Mesenteric fat pad (tissue), 1 donor: ENCODE results near the gene HOXA3. TPM values are rescaled to one million over a fixed set of nuclear protein-coding genes. Genes with fewer than 3 reads are reported as not detected.

Experiments
- DNase-seq: peaks from one replicate; pipeline ENCODE4 v3.0.0-alpha.2; 2020; ENCODE audit warnings: low spot score
- total RNA-seq: library from RNA; stranded (reverse); fragmentation: NEBNext Ultra II Directional; extraction: Animal tissue kit (Norgen Biotek cat#: 25700); gene quantifications from one replicate; pipeline ENCODE4 v1.2.1, GENCODE V29; 2021
- donor health status: DM: yes; HTN: yes; CAD: no.

The HOXA3 gene
- total RNA-seq, 1 donor from 2014 or later: 5.8 TPM

DNA sequence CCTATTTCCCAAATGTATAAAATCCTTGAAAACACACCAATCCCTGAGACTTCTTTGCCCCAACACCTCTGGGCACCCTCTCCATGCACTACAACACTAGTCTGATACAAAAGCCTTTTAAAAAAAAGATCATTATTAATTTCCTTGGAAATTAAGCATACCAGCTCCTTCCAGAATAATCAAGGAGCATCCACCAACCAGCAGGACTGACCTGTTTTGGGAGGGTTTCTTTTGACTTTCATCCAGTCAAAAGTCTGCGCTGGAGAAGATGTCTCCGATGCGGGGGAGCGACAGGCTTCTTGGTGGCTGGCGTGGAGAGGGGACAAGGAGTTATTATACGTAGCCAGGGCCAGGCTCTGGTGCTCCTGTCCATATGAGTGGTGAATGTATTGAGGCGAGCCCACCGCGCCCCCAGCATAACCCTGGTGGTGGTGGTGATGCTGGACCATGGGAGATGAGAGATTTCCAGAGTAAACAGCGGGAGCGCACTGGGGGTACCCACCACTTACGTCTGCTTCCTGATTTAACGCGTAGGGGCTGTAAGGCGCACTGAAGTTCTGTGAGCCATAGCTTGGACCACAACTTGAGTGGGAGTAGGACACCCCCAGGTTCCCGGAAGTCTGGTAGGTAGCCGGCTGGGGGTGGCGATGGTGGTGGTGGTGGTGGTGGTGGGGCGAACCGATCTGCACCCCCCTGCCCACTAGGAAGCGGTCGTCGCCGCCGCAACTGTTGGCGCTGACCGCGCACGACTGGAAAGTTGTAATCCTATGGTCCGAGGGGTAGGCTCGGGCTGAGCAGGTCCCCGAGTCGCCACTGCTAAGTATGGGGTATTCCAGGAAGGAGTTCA is 57.1 kb downstream of the HOXA3 start:
- no peak for DNase-seq

- no peak for DNase-seq
These were observed 57.9 kb downstream of the HOXA3 start for GRCh38 chr7:27094304-27095049.

GRCh38 chr7:27093184-27093895 is 59.0 kb downstream of the HOXA3 start:
- DNase-seq: no peak

DNA sequence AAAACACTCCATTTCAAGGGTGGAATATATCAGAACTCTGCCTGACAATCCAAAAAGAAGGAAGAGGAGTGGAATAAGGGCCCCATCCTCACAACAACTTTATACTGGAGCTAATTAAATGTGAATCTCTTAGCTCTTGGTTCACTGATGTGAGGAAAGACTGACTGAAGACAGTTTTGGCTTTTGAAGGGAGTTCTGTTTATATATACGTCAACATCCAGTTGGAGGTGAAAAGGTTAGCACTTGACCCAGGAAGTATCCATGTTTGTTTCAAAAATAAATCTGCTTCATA is 59.6 kb downstream of the HOXA3 start:
- no peak for DNase-seq

- DNase-seq: no peak
These were observed 60.2 kb downstream of the HOXA3 start for GRCh38 chr7:27091941-27092818.

- no peak for DNase-seq
These were observed 61.3 kb downstream of the HOXA3 start for GRCh38 chr7:27091105-27091504.

DNA sequence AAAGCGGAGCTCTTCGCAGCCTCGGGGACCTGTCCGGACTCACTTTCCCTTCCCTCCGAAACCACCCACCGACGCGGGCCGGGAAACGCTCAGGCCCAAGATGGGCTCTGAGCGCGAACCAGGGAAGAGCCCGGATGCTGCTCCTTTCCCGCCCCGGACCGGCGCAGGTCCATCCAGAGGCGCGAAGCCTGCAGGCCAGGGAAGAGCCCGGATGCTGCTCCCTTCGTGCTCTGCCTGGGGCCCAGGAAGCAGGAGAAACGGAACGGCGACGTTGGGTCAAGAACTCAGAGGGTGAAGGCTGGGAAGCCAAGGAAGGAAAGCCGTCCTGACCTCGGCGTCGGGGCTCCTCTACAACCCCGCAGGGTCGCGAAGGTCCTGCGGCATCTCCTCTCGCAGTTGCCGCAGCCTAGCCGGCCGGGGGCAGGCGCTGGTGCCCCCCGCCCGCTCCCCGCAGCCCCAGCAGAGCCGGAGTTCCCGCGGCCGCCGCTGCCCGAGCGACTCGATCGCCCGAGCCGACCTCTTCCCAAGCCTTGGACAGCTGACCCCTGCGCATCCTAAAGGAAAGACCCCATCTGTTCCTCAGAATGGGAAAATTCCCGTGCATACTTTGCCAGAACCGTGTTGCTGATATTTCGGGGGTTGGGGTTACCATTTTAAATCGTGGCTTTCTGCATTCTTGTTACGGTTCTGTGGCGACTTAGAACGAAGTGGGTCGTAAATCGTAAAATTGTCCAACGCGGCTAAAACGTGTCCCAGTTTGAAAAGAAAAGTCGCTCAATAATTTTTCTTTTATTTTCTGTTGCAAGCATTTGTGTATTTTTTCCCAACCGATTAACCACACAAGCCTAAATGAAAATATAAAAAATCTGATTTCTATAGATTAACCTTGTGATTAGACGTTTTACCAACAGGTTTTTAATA is 64.1 kb downstream of the HOXA3 start:
- no peak for DNase-seq

- no peak for DNase-seq
These were observed 68.7 kb downstream of the HOXA3 start for GRCh38 chr7:27083646-27084045.

DNA sequence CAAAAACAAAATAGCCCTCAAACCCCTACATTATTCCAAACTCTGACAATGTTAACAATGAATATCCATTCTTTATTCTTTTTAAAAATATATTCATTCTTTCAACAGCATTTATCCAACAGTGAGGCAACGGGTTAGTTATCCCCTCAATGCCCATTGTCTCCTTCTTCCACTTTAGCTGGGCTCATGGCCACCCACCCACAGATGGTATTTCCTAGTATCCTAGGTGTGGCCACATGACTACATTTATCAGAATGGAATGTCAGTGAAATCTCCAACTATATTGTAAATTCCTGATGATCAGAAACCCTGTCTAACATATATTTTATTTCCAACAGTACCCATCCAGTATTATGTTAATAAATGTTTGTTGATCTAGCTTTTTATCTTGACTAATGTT is 70.2 kb downstream of the HOXA3 start:
- no peak for DNase-seq

DNA sequence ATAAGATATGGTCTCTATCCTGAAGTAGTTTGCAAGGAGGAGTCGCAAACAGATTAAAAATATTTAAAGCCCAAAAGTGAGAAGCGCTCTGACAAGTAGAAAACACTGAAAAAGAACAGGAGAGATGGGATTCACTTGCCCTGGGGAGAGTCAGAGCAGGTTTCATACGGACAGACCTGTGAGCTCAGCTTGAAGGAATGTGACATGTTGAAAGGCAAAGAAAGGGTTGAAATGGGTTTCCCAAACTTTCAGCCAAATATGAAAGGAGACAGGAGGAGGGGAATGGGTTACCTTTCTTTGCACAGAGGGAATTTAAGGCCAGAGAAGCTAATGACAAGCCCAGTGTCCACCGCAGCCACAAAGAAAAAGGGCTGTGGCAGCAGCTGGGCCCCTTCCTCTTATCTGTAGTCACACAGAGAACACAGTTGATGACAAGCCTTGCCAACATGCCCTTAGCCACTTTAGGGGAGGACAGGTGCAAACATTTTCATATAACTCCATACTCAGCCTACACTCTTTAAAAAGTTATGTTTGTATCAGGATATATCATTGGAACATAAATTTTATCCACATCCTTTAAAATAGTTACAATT is 71.4 kb downstream of the HOXA3 start:
- no peak for DNase-seq

GRCh38 chr7:27079234-27079975 is 73.0 kb downstream of the HOXA3 start:
- DNase-seq: no peak

DNA sequence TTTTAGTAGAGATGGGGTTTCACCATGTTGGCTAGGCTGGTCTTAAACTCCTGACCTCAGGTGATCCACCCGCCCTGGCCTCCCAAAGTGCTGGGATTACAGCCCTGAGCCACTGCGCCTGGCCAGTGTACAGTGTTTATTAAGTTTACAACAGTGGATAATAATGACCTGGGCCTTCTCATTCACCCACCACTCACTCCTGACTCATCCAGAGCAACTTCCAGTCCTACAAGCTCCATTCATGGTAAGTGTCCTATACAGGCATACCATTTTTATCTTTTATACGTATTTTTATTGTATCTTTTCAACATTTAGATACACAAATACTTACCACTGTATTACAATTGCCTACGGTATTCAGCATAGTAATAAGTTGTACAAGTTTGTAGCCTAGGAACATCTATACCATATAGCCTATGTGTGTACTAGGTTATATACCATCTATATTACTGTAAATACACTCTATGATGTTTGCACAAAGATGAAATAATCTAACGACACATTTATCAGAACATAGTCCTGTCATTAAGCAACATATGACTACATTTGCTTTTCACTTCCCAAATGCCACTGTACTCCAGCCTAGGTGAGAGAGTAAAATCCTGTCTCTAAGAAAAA is 73.7 kb downstream of the HOXA3 start:
- DNase-seq: no peak

GRCh38 chr7:27073076-27073475 is 79.3 kb downstream of the HOXA3 start:
- no peak for DNase-seq

GRCh38 chr7:27071622-27072390 is 80.6 kb downstream of the HOXA3 start:
- DNase-seq: no peak

DNA sequence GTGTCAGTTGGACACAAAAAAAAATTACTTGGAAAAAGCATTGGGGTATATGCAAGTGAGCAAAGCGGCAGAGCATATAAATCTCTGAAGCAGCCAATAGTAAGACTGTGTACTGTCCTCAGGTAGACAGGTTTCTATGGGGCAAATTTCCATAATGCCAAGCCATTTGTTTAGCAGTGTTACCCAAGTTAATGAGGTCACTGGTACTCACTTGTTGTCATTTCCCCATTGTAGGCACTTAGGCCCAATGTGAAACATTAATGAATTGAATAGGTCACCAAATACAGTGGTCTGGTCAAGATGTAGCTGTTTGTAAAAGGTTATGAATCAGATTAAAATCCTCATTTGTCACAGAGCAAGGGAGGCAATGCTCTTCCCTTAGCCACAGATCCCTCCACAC is 84.1 kb downstream of the HOXA3 start:
- DNase-seq: no peak

GRCh38 chr7:27066148-27066547 is 86.2 kb downstream of the HOXA3 start:
- no peak for DNase-seq

- DNase-seq: no peak
These were observed 86.7 kb downstream of the HOXA3 start for GRCh38 chr7:27065709-27066108.

DNA sequence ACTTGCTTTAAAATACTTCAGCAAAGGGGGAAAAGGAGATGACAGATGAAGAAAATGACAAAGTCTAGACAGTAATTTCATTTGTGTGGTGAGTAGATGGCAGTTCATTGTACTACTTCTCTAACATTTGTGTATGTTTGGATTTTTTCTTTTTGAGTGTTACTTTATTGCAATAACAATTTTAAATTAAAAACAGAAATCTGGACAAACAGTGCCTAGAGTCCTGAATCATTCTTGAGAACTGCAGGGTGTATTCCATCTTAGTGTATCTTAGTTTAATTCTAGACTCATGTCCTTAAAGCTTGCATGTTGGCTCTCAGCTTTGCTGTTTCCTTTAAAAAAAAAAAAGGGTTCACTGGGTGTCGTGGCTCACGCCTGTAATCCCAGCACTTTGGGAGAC is 87.7 kb downstream of the HOXA3 start:
- DNase-seq: no peak
